Neural cell (in vitro differentiated cells): ENCODE results near the gene MON2. TPM values are rescaled to one million over a fixed set of nuclear protein-coding genes. Genes with fewer than 3 reads are reported as not detected.

Source experiments
- H2AFZ ChIP-seq: fragments of 200-600, 300-800 bp; sonication (generic), shearing (Covaris generic); 2 replicates; pipeline ENCODE4 v1.6.0; 2014; ENCODE audit warnings: low read depth, mild to moderate bottlenecking, antibody characterized with exemption, low read length, moderate library complexity
- H3F3A ChIP-seq: fragments of 200-600 bp; shearing (Covaris generic); 2 replicates; pipeline ENCODE4 v1.6.1; 2016; ENCODE audit warnings: mild to moderate bottlenecking, moderate library complexity, mixed read lengths, antibody characterized with exemption, low read length; ENCODE audit not compliant: insufficient read depth, poor library complexity, severe bottlenecking
- H3K27ac ChIP-seq: fragments of 200-600, 300-800 bp; sonication (generic), shearing (Covaris generic); 2 replicates; pipeline ENCODE4 v1.5.1; 2014; ENCODE audit warnings: mild to moderate bottlenecking, low read length, moderate library complexity
- H3K27me3 ChIP-seq: fragments of 300-800, 200-600 bp; sonication (generic), shearing (Covaris generic); 2 replicates; pipeline ENCODE4 v1.6.0; 2014; ENCODE audit warnings: mild to moderate bottlenecking, low read depth, low read length, moderate library complexity; ENCODE audit not compliant: insufficient read depth
- H3K36me3 ChIP-seq: fragments of 300-800, 200-600 bp; sonication (generic), shearing (Covaris generic); 2 replicates; pipeline ENCODE4 v1.5.1; 2014; ENCODE audit warnings: mild to moderate bottlenecking, antibody characterized with exemption, low read length, moderate library complexity; ENCODE audit not compliant: insufficient read depth
- H3K4me2 ChIP-seq: fragments of 300-800, 200-600 bp; sonication (generic), shearing (Covaris generic); 2 replicates; pipeline ENCODE4 v1.6.0; 2014; ENCODE audit warnings: mild to moderate bottlenecking, low read length
- H3K4me3 ChIP-seq: fragments of 300-800, 200-600 bp; sonication (generic), shearing (Covaris generic); 2 replicates; pipeline ENCODE4 v1.5.1; 2014; ENCODE audit warnings: mild to moderate bottlenecking, low read length, moderate library complexity
- H3K79me2 ChIP-seq: fragments of 200-600 bp; shearing (Covaris generic); replicated peaks from 2 replicates; pipeline ENCODE4 v1.6.0; 2014; ENCODE audit warnings: mild to moderate bottlenecking, low read length, moderate library complexity; ENCODE audit not compliant: insufficient read depth
- H3K9ac ChIP-seq: fragments of 300-800, 200-600 bp; sonication (generic), shearing (Covaris generic); 2 replicates; pipeline ENCODE4 v1.6.1; 2016; ENCODE audit warnings: mild to moderate bottlenecking, low read length, mixed read lengths
- H3K9me2 ChIP-seq: fragments of 200-600 bp; shearing (Covaris generic); 2 replicates; pipeline ENCODE4 v1.6.1; 2016; ENCODE audit warnings: mild to moderate bottlenecking, low read length, mixed read lengths; ENCODE audit not compliant: insufficient read depth
- H3K9me3 ChIP-seq: fragments of 200-600, 300-800 bp; sonication (generic), shearing (Covaris generic); 2 replicates; pipeline ENCODE4 v1.6.1; 2016; ENCODE audit warnings: mild to moderate bottlenecking, mixed run types, low read length, moderate library complexity, mixed read lengths
- H4K20me1 ChIP-seq: fragments of 200-600 bp; shearing (Covaris generic); 2 replicates; pipeline ENCODE4 v1.6.1; 2016; ENCODE audit warnings: mild to moderate bottlenecking, mixed run types; ENCODE audit not compliant: insufficient read depth
- EP300 ChIP-seq: fragments of 450-650 bp; conservative IDR thresholded peaks from 2 replicates; pipeline ENCODE4 v1.6.1; 2014; ENCODE audit warnings: antibody characterized with exemption, mild to moderate bottlenecking, moderate library complexity; ENCODE audit not compliant: poor library complexity, severe bottlenecking
- EZH2 ChIP-seq: fragments of 200-600, 300-800 bp; shearing (Covaris generic), sonication (generic); IDR thresholded peaks from 2 replicates; pipeline ENCODE4 v1.6.1; 2014; ENCODE audit warnings: antibody characterized with exemption, low read length, borderline replicate concordance, mild to moderate bottlenecking; ENCODE audit not compliant: insufficient read depth, poor library complexity, severe bottlenecking
- MXI1 ChIP-seq: fragments of 450-650 bp; conservative IDR thresholded peaks from 2 replicates; pipeline ENCODE4 v1.6.1; 2014; ENCODE audit warnings: antibody characterized with exemption, mild to moderate bottlenecking; ENCODE audit not compliant: poor library complexity, severe bottlenecking
- POLR2AphosphoS5 ChIP-seq: IDR thresholded peaks from 2 replicates; pipeline ENCODE4 v1.6.1; 2012
- RAD21 ChIP-seq: fragments of 450-650 bp; conservative IDR thresholded peaks from 2 replicates; pipeline ENCODE4 v1.6.1; 2014; ENCODE audit warnings: antibody characterized with exemption, mild to moderate bottlenecking, moderate library complexity
- SMC3 ChIP-seq: fragments of 450-650 bp; conservative IDR thresholded peaks from 2 replicates; pipeline ENCODE4 v1.6.1; 2014; ENCODE audit warnings: antibody characterized with exemption, mild to moderate bottlenecking, moderate library complexity; ENCODE audit not compliant: poor library complexity
- TAF1 ChIP-seq: IDR thresholded peaks from 2 replicates; pipeline ENCODE4 v1.6.1; 2012; ENCODE audit warnings: low read depth
- polyA plus RNA-seq: library from polyadenylated mRNA; depleted of rRNA; stranded (reverse); fragments of >200 nt; gene quantifications from 2 replicates; pipeline ENCODE4 v1.2.3, GENCODE V29; 2014
- TF ChIP-seq, protein P1 (sequence below): fragments of 450-650 bp; IDR thresholded peaks from 2 replicates; pipeline ENCODE4 v1.5.1; 2014; ENCODE audit warnings: antibody characterized with exemption, mild to moderate bottlenecking, moderate library complexity; ENCODE audit not compliant: poor library complexity, severe bottlenecking
- TF ChIP-seq, protein P2 (sequence below): IDR thresholded peaks from 2 replicates; pipeline ENCODE4 v1.6.1; 2012; ENCODE audit warnings: borderline replicate concordance

MON2 gene
- polyA plus RNA-seq, 1 donor from 2014 or later = 44.2 TPM

DNA sequence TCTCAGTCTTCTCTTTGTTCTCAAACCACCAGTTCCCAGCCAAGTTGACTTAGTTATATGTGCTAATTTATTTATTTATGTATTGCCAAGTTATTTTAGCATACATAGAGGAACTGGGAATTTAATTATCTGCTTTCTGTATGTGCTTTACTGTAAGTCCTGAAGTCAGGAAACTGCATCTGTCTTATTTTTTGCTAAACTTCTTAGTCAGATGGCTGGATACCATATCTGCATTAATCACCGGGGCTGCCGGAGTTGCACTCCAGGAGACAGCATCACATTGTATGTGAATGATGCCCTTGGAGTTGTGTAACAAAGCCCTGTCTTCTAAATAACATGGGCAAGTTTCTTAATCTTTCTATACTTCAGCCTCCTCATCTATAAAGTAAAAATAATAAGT, 96.2 kb downstream of the MON2 start:
- no peak overlapping the region for H2AFZ ChIP-seq
- TF ChIP-seq TAF1 (no peak), EZH2 (no peak), MXI1 (no peak), RAD21 (no peak), EP300 (no peak), SMC3 (no peak), POLR2AphosphoS5 (no peak)
- TF ChIP-seq, protein P1, sequence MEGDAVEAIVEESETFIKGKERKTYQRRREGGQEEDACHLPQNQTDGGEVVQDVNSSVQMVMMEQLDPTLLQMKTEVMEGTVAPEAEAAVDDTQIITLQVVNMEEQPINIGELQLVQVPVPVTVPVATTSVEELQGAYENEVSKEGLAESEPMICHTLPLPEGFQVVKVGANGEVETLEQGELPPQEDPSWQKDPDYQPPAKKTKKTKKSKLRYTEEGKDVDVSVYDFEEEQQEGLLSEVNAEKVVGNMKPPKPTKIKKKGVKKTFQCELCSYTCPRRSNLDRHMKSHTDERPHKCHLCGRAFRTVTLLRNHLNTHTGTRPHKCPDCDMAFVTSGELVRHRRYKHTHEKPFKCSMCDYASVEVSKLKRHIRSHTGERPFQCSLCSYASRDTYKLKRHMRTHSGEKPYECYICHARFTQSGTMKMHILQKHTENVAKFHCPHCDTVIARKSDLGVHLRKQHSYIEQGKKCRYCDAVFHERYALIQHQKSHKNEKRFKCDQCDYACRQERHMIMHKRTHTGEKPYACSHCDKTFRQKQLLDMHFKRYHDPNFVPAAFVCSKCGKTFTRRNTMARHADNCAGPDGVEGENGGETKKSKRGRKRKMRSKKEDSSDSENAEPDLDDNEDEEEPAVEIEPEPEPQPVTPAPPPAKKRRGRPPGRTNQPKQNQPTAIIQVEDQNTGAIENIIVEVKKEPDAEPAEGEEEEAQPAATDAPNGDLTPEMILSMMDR = no peak
- TF ChIP-seq, protein P2, sequence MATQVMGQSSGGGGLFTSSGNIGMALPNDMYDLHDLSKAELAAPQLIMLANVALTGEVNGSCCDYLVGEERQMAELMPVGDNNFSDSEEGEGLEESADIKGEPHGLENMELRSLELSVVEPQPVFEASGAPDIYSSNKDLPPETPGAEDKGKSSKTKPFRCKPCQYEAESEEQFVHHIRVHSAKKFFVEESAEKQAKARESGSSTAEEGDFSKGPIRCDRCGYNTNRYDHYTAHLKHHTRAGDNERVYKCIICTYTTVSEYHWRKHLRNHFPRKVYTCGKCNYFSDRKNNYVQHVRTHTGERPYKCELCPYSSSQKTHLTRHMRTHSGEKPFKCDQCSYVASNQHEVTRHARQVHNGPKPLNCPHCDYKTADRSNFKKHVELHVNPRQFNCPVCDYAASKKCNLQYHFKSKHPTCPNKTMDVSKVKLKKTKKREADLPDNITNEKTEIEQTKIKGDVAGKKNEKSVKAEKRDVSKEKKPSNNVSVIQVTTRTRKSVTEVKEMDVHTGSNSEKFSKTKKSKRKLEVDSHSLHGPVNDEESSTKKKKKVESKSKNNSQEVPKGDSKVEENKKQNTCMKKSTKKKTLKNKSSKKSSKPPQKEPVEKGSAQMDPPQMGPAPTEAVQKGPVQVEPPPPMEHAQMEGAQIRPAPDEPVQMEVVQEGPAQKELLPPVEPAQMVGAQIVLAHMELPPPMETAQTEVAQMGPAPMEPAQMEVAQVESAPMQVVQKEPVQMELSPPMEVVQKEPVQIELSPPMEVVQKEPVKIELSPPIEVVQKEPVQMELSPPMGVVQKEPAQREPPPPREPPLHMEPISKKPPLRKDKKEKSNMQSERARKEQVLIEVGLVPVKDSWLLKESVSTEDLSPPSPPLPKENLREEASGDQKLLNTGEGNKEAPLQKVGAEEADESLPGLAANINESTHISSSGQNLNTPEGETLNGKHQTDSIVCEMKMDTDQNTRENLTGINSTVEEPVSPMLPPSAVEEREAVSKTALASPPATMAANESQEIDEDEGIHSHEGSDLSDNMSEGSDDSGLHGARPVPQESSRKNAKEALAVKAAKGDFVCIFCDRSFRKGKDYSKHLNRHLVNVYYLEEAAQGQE = no peak
- no peak overlapping the region for H3K27ac ChIP-seq
- H3K36me3 ChIP-seq = no peaks in the 10 kb centered on the region
- no peaks in the 10 kb centered on the region for H3K9me2 ChIP-seq
- H3K4me2 ChIP-seq = no peak overlapping the region
- H3K9ac ChIP-seq = no peak overlapping the region
- H3K79me2 ChIP-seq = no peaks in the 10 kb centered on the region
- no peaks in the 10 kb centered on the region for H3F3A ChIP-seq
- H4K20me1 ChIP-seq = no peaks in the 10 kb centered on the region
- no peaks in the 10 kb centered on the region for H3K9me3 ChIP-seq
- no peaks in the 10 kb centered on the region for H3K27me3 ChIP-seq
- no peak overlapping the region for H3K4me3 ChIP-seq

DNA sequence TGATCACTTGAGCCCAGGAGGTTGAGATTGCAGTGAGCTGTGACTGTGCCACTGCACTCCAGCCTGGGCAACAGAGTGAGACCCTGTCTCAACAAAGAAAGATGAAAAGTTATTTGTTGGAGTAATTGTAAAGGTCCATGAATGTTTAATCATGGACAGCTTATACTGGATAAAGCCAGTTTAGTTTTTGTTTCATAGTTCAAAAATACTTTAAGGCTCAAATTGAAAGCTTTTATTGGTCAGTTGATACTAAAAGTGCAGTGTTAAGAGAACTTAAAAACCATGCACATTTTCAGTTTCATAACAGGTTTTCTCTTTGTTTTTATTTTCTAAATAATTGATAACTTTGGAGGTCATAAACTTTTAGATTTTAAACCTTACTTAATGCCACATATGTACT, 108.4 kb downstream of the MON2 start:
- Histone ChIP-seq H3K79me2 (no peaks in the 10 kb centered on the region), H4K20me1 (no peaks in the 10 kb centered on the region), H3K9ac (no peak overlapping the region), H2AFZ (no peak overlapping the region), H3K9me2 (no peaks in the 10 kb centered on the region), H3K36me3 (no peaks in the 10 kb centered on the region), H3K4me2 (no peak overlapping the region), H3F3A (no peaks in the 10 kb centered on the region), H3K27ac (no peak overlapping the region), H3K9me3 (no peaks in the 10 kb centered on the region), H3K27me3 (no peaks in the 10 kb centered on the region), H3K4me3 (no peak overlapping the region)
- TF ChIP-seq POLR2AphosphoS5 (no peak), RAD21 (no peak), MXI1 (no peak), EZH2 (no peak), SMC3 (no peak), EP300 (no peak), TAF1 (no peak)
- TF ChIP-seq, protein P2 = no peak
- TF ChIP-seq, protein P1 = no peak
